Kidney epithelial cell (primary cell): Measurements from ENCODE around the gene NRF1. TPM values are rescaled to one million over a fixed set of nuclear protein-coding genes. Genes with fewer than 3 reads are reported as not detected.

Experiments
- DNase-seq: peaks from one replicate; pipeline ENCODE4 v3.0.0-alpha.2; 2010; ENCODE audit warnings: low read depth
- H3K27me3 ChIP-seq: 2 replicates; pipeline ENCODE4 v1.6.0; 2011; ENCODE audit warnings: low read length; ENCODE audit not compliant: control insufficient read depth, insufficient read depth
- H3K36me3 ChIP-seq: 2 replicates; pipeline ENCODE4 v1.5.1; 2011; ENCODE audit warnings: low read length; ENCODE audit not compliant: control insufficient read depth, insufficient read depth
- H3K4me3 ChIP-seq: 2 replicates; pipeline ENCODE4 v1.5.1; 2011; ENCODE audit warnings: low read depth, mild to moderate bottlenecking, control low read depth, low read length
- CTCF ChIP-seq: IDR thresholded peaks from 2 replicates; pipeline ENCODE4 v1.5.1; 2011; ENCODE audit warnings: mild to moderate bottlenecking, moderate library complexity, low read length, control low read depth, inconsistent platforms; ENCODE audit not compliant: insufficient read depth, poor library complexity, severe bottlenecking
- total RNA-seq: library from RNA; depleted of rRNA; stranded (reverse); fragments of >200 nt; gene quantifications from 2 replicates; pipeline ENCODE4 v1.2.3, GENCODE V29; 2015

NRF1 gene
- total RNA-seq, 1 donor from 2014 or later: 9.3 TPM

- H3K4me3 ChIP-seq: no peak overlapping the region
- H3K27me3 ChIP-seq: peaks cover 2% of the 10 kb centered on the region
- no peak for TF ChIP-seq CTCF
- no peak for DNase-seq
- peaks cover 2% of the 10 kb centered on the region for H3K36me3 ChIP-seq
These were observed 161.8 kb downstream of the NRF1 start for GRCh38 chr7:129773328-129773731.

GRCh38 chr7:129773871-129774270 is 162.4 kb downstream of the NRF1 start:
- Histone ChIP-seq H3K36me3 (peaks cover 2% of the 10 kb centered on the region), H3K27me3 (peaks cover 7% of the 10 kb centered on the region), H3K4me3 (no peak overlapping the region)
- TF ChIP-seq CTCF: no peak
- no peak for DNase-seq

GRCh38 chr7:129774359-129774758 is 162.8 kb downstream of the NRF1 start:
- Histone ChIP-seq H3K36me3 (peaks cover 2% of the 10 kb centered on the region), H3K27me3 (peaks cover 10% of the 10 kb centered on the region), H3K4me3 (no peak overlapping the region)
- no peak for DNase-seq
- no peak for TF ChIP-seq CTCF

- peaks cover 10% of the 10 kb centered on the region for H3K27me3 ChIP-seq
- TF ChIP-seq CTCF: no peak
- no peak for DNase-seq
- H3K36me3 ChIP-seq: peaks cover 2% of the 10 kb centered on the region
- H3K4me3 ChIP-seq: no peak overlapping the region
These were observed 163.6 kb downstream of the NRF1 start for GRCh38 chr7:129774871-129775694.

GRCh38 chr7:129775695-129776361 is 164.3 kb downstream of the NRF1 start:
- no peak for DNase-seq
- TF ChIP-seq CTCF: no peak
- H3K36me3 ChIP-seq: peaks cover 2% of the 10 kb centered on the region
- H3K27me3 ChIP-seq: peaks cover 16% of the 10 kb centered on the region
- no peak overlapping the region for H3K4me3 ChIP-seq
